Muscle layer of colon (tissue), 2 donors: ENCODE data around the gene MAML1.

Source experiments
- H3K27ac ChIP-seq: one replicate; pipeline ENCODE4 v1.7.0; 2013; ENCODE audit warnings: low read depth, mild to moderate bottlenecking, low read length, moderate library complexity
- H3K27me3 ChIP-seq, 2 donors: one replicate each; pipeline ENCODE4 v1.7.0; 2013; ENCODE audit warnings: low read length in 2 of 2, mild to moderate bottlenecking in 2 of 2; ENCODE audit not compliant: insufficient read depth in 2 of 2, control insufficient read depth in 1 of 2
- H3K36me3 ChIP-seq: one replicate; pipeline ENCODE4 v1.7.0; 2013; ENCODE audit warnings: mild to moderate bottlenecking, low read length; ENCODE audit not compliant: insufficient read depth
- H3K4me1 ChIP-seq: one replicate; pipeline ENCODE4 v1.7.0; 2013; ENCODE audit warnings: mild to moderate bottlenecking, low read length; ENCODE audit not compliant: insufficient read depth
- H3K4me3 ChIP-seq, 2 donors: one replicate each; pipeline ENCODE4 v1.7.0; 2013; ENCODE audit warnings: low read length in 2 of 2, low read depth in 1 of 2, mild to moderate bottlenecking in 1 of 2, moderate library complexity in 1 of 2
- H3K9ac ChIP-seq: one replicate; pipeline ENCODE4 v1.7.0; 2013; ENCODE audit warnings: low read length
- H3K9me3 ChIP-seq: one replicate; pipeline ENCODE4 v1.7.0; 2013; ENCODE audit warnings: mild to moderate bottlenecking, low read length
- donor health status: abdominal sarcoma.
- donor health status: Adenocarcinoma of cecum.

The MAML1 gene

DNA sequence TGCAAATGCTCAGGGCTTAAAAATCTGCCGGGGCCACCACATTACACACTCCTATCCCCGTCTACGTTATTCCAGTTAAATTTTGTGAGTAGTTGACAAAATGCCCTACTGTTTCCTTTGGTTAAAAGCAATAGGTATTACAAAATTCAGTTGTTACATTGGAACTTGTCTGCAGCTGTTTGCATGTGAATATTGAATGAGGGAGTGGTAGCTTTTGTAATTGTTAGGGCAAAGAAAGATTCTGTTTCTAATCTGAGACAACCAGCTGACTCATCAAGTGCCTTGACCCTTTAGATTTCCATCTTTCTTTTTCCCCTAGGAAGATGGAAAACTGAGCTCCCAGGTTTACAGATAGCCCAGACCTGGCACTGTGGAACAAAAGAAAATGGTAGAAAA lies 30.2 kb downstream of the MAML1 start:
- no peaks in the 10 kb centered on the region for H3K9me3 ChIP-seq
- H3K27ac ChIP-seq: no peak overlapping the region
- no peak overlapping the region for H3K4me3 ChIP-seq
- peaks cover 21% of the 10 kb centered on the region for H3K36me3 ChIP-seq
- no peaks in the 10 kb centered on the region for H3K27me3 ChIP-seq
- peaks cover 71% of the 10 kb centered on the region for H3K4me1 ChIP-seq
- no peak overlapping the region for H3K9ac ChIP-seq

DNA sequence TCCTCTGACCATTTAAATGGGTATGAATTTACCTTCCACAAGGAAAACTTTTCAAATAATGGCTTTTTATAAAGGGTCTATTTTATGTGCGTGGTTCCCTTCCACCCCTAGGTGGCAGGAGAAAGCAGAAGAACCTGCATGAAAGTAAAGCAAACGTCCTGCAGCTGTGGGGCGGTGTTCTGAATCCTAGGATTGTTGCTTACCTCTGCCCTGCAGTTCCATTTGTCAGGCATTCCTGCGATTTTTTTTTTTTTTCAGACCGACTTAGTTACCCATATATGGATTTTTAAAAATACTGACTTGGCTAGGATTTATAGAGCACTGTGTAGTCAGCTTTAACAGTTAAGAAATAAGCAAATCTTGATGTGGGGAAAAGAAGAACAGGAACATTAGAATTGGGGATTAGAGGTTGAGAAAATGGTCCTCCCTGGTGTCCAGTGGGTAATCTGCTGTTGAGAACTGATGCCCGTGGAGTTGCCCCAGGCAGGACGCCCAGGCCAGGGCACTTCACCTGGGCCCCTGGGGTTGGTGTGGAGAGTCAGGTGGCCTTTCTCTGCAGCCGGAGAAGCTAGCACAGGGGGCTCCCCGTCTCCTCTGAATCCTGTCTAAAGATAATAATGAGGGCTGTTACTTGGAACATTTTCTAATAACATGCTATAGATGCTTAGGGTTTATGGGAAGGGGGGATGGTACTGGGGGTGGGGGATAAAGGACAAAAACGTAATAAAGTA lies 30.8 kb downstream of the MAML1 start:
- H3K27ac ChIP-seq: peak overlapping the region; percentile 3
- no peaks in the 10 kb centered on the region for H3K9me3 ChIP-seq
- H3K36me3 ChIP-seq: peaks cover 21% of the 10 kb centered on the region
- H3K9ac ChIP-seq: no peak overlapping the region
- H3K27me3 ChIP-seq: no peaks in the 10 kb centered on the region
- peaks cover 68% of the 10 kb centered on the region for H3K4me1 ChIP-seq
- H3K4me3 ChIP-seq: no peak overlapping the region

DNA sequence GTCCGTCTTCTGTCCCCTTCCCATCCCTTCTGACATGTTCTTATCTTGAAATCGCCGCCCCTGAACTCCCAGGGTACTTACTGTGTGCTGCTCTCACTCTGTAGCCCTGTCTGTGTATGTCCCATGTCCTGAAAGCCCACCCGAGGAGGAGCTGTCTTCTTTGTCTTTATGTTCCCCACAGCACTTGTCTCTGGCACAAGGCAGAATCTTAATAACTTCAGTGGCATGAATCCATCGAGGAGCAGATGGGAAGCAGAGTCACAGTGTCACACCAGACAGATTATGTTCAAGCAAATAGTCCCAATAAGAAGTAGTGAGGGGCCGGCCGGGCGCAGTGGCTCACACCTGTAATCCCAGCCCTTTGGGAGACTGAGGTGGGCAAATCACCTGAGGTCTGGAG lies 31.4 kb downstream of the MAML1 start:
- Histone ChIP-seq H3K9ac (no peak overlapping the region), H3K9me3 (no peaks in the 10 kb centered on the region), H3K4me3 (no peak overlapping the region), H3K27me3 (no peaks in the 10 kb centered on the region), H3K27ac (no peak overlapping the region), H3K4me1 (peaks cover 68% of the 10 kb centered on the region), H3K36me3 (peaks cover 24% of the 10 kb centered on the region)

DNA sequence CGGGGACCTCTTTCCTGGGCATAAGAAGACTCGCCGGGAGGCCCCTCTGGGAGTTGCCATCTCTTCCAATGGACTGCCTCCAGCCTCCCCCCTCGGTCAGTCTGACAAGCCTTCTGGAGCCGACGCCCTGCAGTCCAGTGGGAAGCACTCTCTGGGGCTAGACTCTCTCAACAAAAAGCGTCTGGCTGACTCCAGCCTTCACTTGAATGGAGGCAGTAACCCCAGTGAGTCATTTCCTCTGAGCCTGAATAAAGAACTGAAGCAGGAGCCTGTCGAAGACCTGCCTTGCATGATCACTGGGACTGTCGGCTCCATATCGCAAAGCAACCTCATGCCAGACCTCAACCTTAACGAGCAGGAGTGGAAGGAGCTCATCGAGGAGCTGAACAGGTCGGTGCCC lies 32.8 kb downstream of the MAML1 start:
- Histone ChIP-seq H3K4me1 (peaks cover 55% of the 10 kb centered on the region), H3K27ac (no peak overlapping the region), H3K36me3 (peaks cover 36% of the 10 kb centered on the region), H3K4me3 (no peak overlapping the region), H3K9ac (no peak overlapping the region), H3K9me3 (no peaks in the 10 kb centered on the region), H3K27me3 (no peaks in the 10 kb centered on the region)

DNA sequence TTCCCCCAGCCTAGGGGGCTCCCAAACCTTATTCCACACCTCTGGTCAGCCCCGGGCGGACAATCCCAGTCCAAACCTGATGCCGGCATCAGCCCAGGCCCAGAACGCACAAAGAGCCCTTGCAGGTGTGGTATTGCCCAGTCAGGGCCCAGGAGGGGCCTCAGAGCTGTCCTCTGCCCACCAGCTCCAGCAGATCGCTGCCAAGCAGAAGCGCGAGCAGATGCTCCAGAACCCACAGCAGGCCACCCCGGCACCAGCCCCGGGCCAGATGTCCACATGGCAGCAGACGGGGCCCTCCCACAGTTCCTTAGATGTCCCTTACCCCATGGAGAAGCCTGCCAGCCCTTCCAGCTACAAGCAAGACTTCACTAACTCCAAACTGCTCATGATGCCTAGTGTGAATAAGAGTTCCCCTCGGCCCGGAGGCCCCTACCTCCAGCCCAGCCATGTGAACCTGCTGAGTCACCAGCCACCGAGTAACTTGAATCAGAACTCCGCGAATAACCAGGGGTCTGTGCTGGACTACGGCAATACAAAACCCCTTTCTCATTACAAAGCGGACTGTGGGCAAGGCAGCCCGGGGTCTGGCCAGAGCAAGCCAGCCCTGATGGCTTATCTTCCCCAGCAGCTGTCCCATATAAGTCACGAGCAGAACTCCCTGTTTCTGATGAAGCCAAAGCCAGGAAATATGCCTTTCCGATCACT lies 33.6 kb downstream of the MAML1 start:
- Histone ChIP-seq H3K9me3 (no peaks in the 10 kb centered on the region), H3K9ac (no peak overlapping the region), H3K4me1 (peaks cover 54% of the 10 kb centered on the region), H3K36me3 (peaks cover 44% of the 10 kb centered on the region), H3K27ac (no peak overlapping the region), H3K27me3 (no peaks in the 10 kb centered on the region), H3K4me3 (no peak overlapping the region)

DNA sequence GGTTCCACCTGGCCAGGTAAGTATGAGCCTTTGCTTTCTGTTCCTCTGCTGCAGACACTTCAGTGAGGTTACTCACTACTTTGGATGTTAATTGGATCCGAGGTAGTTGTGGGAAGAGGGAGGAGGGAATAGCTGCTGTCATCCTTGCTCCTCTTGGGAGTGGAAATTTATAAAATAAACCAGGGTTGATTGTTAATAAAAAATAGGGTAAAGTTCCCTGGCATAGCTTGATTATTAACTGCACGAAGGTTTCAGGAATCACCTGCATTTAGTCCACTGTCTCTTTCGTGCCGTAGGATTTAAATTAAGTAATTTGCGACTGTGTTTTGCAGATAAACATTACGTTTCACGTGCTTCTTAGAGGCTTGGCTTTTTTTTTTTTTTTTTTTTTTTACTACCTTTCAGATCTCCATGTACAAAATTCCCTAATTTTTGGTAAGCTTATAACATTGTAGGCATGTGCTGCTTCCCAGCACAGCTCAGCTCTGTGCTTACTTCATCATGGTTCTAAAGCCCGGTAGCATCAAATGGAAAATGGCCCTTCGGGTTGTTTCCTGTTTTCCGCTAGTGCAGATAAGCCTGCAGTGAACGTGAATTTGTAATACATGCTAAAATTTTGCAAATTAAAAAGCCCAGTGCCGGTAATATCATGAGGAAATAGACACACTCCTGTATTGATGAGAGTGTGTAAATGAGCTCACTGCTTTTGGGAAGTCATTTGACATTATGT lies 34.3 kb downstream of the MAML1 start:
- H3K9me3 ChIP-seq: no peaks in the 10 kb centered on the region
- H3K4me3 ChIP-seq: no peak overlapping the region
- no peak overlapping the region for H3K9ac ChIP-seq
- peaks cover 52% of the 10 kb centered on the region for H3K4me1 ChIP-seq
- H3K36me3 ChIP-seq: peaks cover 51% of the 10 kb centered on the region
- no peaks in the 10 kb centered on the region for H3K27me3 ChIP-seq
- H3K27ac ChIP-seq: no peak overlapping the region

DNA sequence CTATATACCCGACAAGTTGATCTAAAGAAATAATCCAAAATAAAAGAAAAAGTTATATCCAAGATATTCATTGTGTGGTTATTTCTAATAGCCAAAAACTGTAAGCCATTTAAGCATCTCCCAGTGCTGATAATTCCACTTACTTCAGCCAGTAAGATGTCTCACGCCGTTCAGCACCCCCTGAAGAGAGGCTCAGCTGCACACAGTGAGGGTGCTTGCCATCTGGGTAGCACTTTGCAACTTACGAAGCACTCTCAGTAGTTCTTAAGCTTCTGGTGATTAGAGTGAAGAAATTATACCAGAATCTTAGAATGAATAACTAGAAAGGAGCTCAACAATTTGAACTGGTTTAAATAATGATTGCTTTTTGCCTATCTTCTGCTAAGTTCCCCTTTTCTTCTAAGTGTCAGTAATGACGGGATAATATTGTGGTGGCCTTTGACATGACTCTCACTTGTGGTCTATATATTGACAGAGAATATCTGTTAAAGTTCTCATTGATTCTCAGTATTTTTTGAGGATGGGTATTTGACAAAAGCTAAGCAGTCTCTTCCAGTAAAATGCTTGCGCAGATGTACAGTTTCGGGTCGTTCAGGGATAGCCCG lies 35.0 kb downstream of the MAML1 start:
- Histone ChIP-seq H3K36me3 (peaks cover 58% of the 10 kb centered on the region), H3K9me3 (no peaks in the 10 kb centered on the region), H3K27me3 (no peaks in the 10 kb centered on the region), H3K4me3 (no peak overlapping the region), H3K27ac (no peak overlapping the region), H3K9ac (no peak overlapping the region), H3K4me1 (peaks cover 45% of the 10 kb centered on the region)

DNA sequence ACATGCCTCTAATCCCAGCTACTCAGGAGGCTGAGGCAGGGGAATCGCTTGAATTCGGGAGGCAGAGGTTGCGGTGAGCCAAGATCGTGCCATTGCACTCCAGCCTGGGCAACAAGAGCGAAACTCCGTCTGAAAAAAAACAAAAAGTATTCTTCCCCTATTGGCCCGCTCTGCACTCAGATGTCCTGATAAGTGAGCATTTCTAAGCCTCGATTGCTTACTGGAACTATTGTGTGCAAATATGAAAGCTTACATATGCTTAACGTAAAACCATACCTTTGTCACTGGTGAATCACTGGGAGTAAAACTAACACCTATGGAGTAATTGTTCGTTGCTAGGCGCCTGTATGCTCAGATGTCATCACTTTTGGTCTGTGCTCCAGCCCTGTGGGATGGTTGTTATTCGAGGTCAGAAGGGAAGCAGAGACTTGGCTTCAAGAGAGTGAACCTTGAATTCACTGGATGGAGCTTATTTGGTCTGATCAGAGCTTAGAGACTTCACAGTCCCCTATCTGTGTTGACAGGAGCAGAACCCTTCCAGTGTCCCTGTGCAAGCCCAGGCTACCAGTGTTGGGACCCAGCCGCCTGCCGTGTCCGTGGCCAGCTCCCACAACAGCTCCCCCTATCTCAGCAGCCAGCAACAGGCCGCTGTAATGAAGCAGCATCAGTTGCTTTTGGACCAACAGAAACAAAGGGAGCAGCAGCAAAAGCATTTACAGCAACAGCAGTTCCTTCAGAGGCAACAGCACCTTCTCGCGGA lies 35.9 kb downstream of the MAML1 start:
- Histone ChIP-seq H3K9me3 (no peaks in the 10 kb centered on the region), H3K27me3 (no peaks in the 10 kb centered on the region), H3K4me1 (peaks cover 36% of the 10 kb centered on the region), H3K27ac (no peak overlapping the region), H3K4me3 (no peak overlapping the region), H3K9ac (no peak overlapping the region), H3K36me3 (peaks cover 67% of the 10 kb centered on the region)

DNA sequence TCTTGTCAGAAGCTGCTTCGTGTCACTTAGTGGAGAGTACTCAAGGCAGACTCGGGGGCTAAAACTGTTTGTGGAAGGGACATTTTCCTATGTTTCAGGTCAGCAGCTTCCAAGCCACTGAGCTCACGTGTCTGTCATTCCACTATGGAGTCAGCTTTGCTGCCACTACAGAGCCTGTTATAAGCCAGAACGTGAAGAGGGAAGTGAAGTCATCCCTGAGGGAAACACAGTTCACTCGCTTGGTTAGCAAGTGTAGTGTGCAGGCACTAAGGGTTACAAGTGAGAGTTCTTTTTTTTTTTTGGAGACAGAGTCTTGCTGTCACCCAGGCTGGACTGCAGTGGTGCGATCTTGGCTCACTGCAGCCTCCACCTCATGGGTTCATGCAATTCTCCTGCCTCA lies 36.6 kb downstream of the MAML1 start:
- peaks cover 75% of the 10 kb centered on the region for H3K36me3 ChIP-seq
- no peak overlapping the region for H3K27ac ChIP-seq
- no peaks in the 10 kb centered on the region for H3K27me3 ChIP-seq
- H3K4me1 ChIP-seq: peaks cover 28% of the 10 kb centered on the region
- H3K9me3 ChIP-seq: no peaks in the 10 kb centered on the region
- no peak overlapping the region for H3K4me3 ChIP-seq
- no peak overlapping the region for H3K9ac ChIP-seq

DNA sequence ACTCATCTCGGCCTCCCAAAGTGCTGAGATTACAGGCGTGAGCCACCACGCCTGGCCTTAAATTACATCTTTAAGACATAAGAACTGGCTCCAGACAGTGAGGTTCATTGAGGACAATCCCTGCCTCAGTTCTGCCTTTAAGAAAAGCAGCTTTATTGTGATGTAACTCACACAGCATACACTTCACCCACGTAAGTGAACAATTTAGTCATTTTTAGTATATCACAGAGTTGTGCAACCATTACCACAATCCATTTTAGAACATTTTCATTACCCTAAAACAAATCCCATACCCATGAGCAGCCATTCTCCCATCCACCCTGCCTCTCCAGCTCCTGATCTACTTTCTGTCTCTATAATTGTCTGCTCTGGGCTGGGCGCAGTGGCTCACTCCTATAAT lies 37.2 kb downstream of the MAML1 start:
- Histone ChIP-seq H3K9ac (no peak overlapping the region), H3K36me3 (peaks cover 80% of the 10 kb centered on the region), H3K27me3 (no peaks in the 10 kb centered on the region), H3K4me1 (peaks cover 24% of the 10 kb centered on the region), H3K27ac (no peak overlapping the region), H3K4me3 (no peak overlapping the region), H3K9me3 (no peaks in the 10 kb centered on the region)
